ENCODE measurements around the gene TCF4.

Gene TCF4

GRCh38 chr18:55337908-55338521, 250.0 kb downstream of the TCF4 start:
- DNase-seq, result no peak

- DNase-seq, result no peak
Observed at GRCh38 chr18:55337138-55337537, 250.9 kb downstream of the TCF4 start.

GRCh38 chr18:55336438-55337100, 251.4 kb downstream of the TCF4 start:
- DNase-seq, result no peak

GRCh38 chr18:55334875-55335274, 253.1 kb downstream of the TCF4 start:
- no peak for DNase-seq

- no peak for DNase-seq
Observed at GRCh38 chr18:55331301-55331700, 256.7 kb downstream of the TCF4 start.

GRCh38 chr18:55328301-55328700, 259.7 kb downstream of the TCF4 start:
- no peak for DNase-seq

- DNase-seq, result no peak
Observed at GRCh38 chr18:55327454-55327853, 260.5 kb downstream of the TCF4 start.

GRCh38 chr18:55326134-55326533, 261.9 kb downstream of the TCF4 start:
- DNase-seq, result no peak

GRCh38 chr18:55324166-55324565, 263.8 kb downstream of the TCF4 start:
- no peak for DNase-seq

GRCh38 chr18:55323051-55323994, 264.7 kb downstream of the TCF4 start:
- no peak for DNase-seq

GRCh38 chr18:55322178-55322735, 265.7 kb downstream of the TCF4 start:
- no peak for DNase-seq

- no peak for DNase-seq
Observed at GRCh38 chr18:55321265-55322177, 266.5 kb downstream of the TCF4 start.

- no peak for DNase-seq
Observed at GRCh38 chr18:55320424-55321264, 267.3 kb downstream of the TCF4 start.

GRCh38 chr18:55319459-55320193, 268.4 kb downstream of the TCF4 start:
- no peak for DNase-seq

- DNase-seq, result no peak
Observed at GRCh38 chr18:55318951-55319441, 269.0 kb downstream of the TCF4 start.

- no peak for DNase-seq
Observed at GRCh38 chr18:55317864-55318263, 270.1 kb downstream of the TCF4 start.

GRCh38 chr18:55317324-55317723, 270.7 kb downstream of the TCF4 start:
- DNase-seq, result no peak

GRCh38 chr18:55316486-55317184, 271.4 kb downstream of the TCF4 start:
- no peak for DNase-seq

GRCh38 chr18:55314615-55315237, 273.3 kb downstream of the TCF4 start:
- DNase-seq, result no peak
